Karpas-422 (cell line): ENCODE measurements around the gene GYG2. TPM values are rescaled to one million over a fixed set of nuclear protein-coding genes. Genes with fewer than 3 reads are reported as not detected.

Experiments
- DNase-seq: peaks from one replicate; pipeline ENCODE4 v3.0.0-alpha.2; 2015
- H2AFZ ChIP-seq: fragments of 200-600 bp; sonication (generic); 2 replicates; pipeline ENCODE4 v1.6.1; 2014; ENCODE audit warnings: antibody characterized with exemption, low read length, mixed read lengths
- H3K27ac ChIP-seq: fragments of 200-600 bp; sonication (generic); 2 replicates; pipeline ENCODE4 v1.5.1; 2014; ENCODE audit warnings: mild to moderate bottlenecking, low read length, moderate library complexity
- H3K27me3 ChIP-seq: fragments of 200-600 bp; sonication (generic); 2 replicates; pipeline ENCODE4 v1.6.1; 2014; ENCODE audit warnings: low read length, mixed read lengths
- H3K36me3 ChIP-seq: fragments of 200-600 bp; sonication (generic); 2 replicates; pipeline ENCODE4 v1.6.1; 2014; ENCODE audit warnings: low read length, mixed read lengths; ENCODE audit not compliant: insufficient read depth
- H3K4me1 ChIP-seq: fragments of 200-600 bp; sonication (generic); 2 replicates; pipeline ENCODE4 v1.6.1; 2014; ENCODE audit warnings: mild to moderate bottlenecking, low read length, mixed read lengths
- H3K4me2 ChIP-seq: fragments of 200-600 bp; sonication (generic); 2 replicates; pipeline ENCODE4 v1.6.1; 2014; ENCODE audit warnings: low read length, low read depth, mild to moderate bottlenecking; ENCODE audit not compliant: poor library complexity, severe bottlenecking
- H3K4me3 ChIP-seq: fragments of 200-600 bp; sonication (generic); 2 replicates; pipeline ENCODE4 v1.5.1; 2014; ENCODE audit warnings: mild to moderate bottlenecking, antibody characterized with exemption, low read length, mixed read lengths
- H3K79me2 ChIP-seq: fragments of 200-600 bp; sonication (generic); 2 replicates; pipeline ENCODE4 v1.6.1; 2014; ENCODE audit warnings: mild to moderate bottlenecking, low read length, mixed read lengths
- H3K9ac ChIP-seq: fragments of 200-600 bp; sonication (generic); 2 replicates; pipeline ENCODE4 v1.6.0; 2014; ENCODE audit warnings: low read length
- H3K9me2 ChIP-seq: fragments of 200-600 bp; sonication (generic), shearing (Covaris generic); replicated peaks from 2 replicates; pipeline ENCODE4 v1.6.0; 2014; ENCODE audit warnings: mild to moderate bottlenecking, low read length, moderate library complexity; ENCODE audit not compliant: insufficient read depth
- H3K9me3 ChIP-seq: fragments of 300-700, 200-600 bp; sonication (generic); 2 replicates; pipeline ENCODE4 v1.6.1; 2014; ENCODE audit warnings: low read length, mixed read lengths
- H4K20me1 ChIP-seq: fragments of 200-600 bp; sonication (generic); 2 replicates; pipeline ENCODE4 v1.6.1; 2014; ENCODE audit warnings: mild to moderate bottlenecking, antibody characterized with exemption, low read length, low read depth; ENCODE audit not compliant: insufficient read depth
- total RNA-seq: library from RNA; depleted of rRNA; stranded (reverse); fragments of >200 nt; shearing (Covaris generic); gene quantifications from 2 replicates; pipeline ENCODE4 v1.2.3, GENCODE V29; 2014; ENCODE audit warnings: low replicate concordance

GYG2 gene
- total RNA-seq, 1 experiment from 2014 or later = not detected

- no peaks in the 10 kb centered on the region for H3K9me2 ChIP-seq
- H2AFZ ChIP-seq = no peak overlapping the region
- no peak overlapping the region for H3K9ac ChIP-seq
- no peak overlapping the region for H3K4me3 ChIP-seq
- no peaks in the 10 kb centered on the region for H3K27me3 ChIP-seq
- DNase-seq = no peak
- no peak overlapping the region for H3K27ac ChIP-seq
- H3K36me3 ChIP-seq = no peaks in the 10 kb centered on the region
- no peaks in the 10 kb centered on the region for H3K79me2 ChIP-seq
- no peak overlapping the region for H3K4me2 ChIP-seq
- no peaks in the 10 kb centered on the region for H4K20me1 ChIP-seq
- no peaks in the 10 kb centered on the region for H3K9me3 ChIP-seq
- no peaks in the 10 kb centered on the region for H3K4me1 ChIP-seq
These were observed 4.8 kb upstream of the GYG2 start for GRCh38 chrX:2823795-2824386.

- Histone ChIP-seq H3K9me2 (no peaks in the 10 kb centered on the region), H3K36me3 (no peaks in the 10 kb centered on the region)
These were observed 3.8 kb upstream of the GYG2 start for GRCh38 chrX:2824886-2825285.

GRCh38 chrX:2828959-2829411 lies 255 bp downstream of the GYG2 start:
- no peak overlapping the region for H3K4me3 ChIP-seq
- H3K9ac ChIP-seq = no peak overlapping the region
- H3K9me2 ChIP-seq = no peaks in the 10 kb centered on the region
- no peak overlapping the region for H2AFZ ChIP-seq
- no peaks in the 10 kb centered on the region for H3K36me3 ChIP-seq
- no peak overlapping the region for H3K4me2 ChIP-seq
- no peaks in the 10 kb centered on the region for H3K79me2 ChIP-seq
- no peaks in the 10 kb centered on the region for H4K20me1 ChIP-seq
- no peaks in the 10 kb centered on the region for H3K9me3 ChIP-seq
- no peak overlapping the region for H3K27ac ChIP-seq
- H3K4me1 ChIP-seq = no peaks in the 10 kb centered on the region
- H3K27me3 ChIP-seq = no peaks in the 10 kb centered on the region
- DNase-seq = no peak

More at GRCh38 chrX:2824886-2825285, 3.8 kb upstream of the GYG2 start:
- H3K9me3 ChIP-seq = no peaks in the 10 kb centered on the region
- no peaks in the 10 kb centered on the region for H3K4me1 ChIP-seq
- no peaks in the 10 kb centered on the region for H3K79me2 ChIP-seq
- H3K9ac ChIP-seq = no peak overlapping the region
- no peak for DNase-seq
- H3K27me3 ChIP-seq = no peaks in the 10 kb centered on the region
- H3K27ac ChIP-seq = no peak overlapping the region
- H2AFZ ChIP-seq = no peak overlapping the region
- no peak overlapping the region for H3K4me2 ChIP-seq
- no peaks in the 10 kb centered on the region for H4K20me1 ChIP-seq
- H3K4me3 ChIP-seq = no peak overlapping the region

GRCh38 chrX:2829469-2830246 lies 928 bp downstream of the GYG2 start:
- no peak overlapping the region for H3K9ac ChIP-seq
- no peak for DNase-seq
- no peaks in the 10 kb centered on the region for H3K79me2 ChIP-seq
- no peaks in the 10 kb centered on the region for H4K20me1 ChIP-seq
- H2AFZ ChIP-seq = no peak overlapping the region
- no peaks in the 10 kb centered on the region for H3K9me3 ChIP-seq
- H3K4me2 ChIP-seq = no peak overlapping the region
- H3K27ac ChIP-seq = no peak overlapping the region
- H3K36me3 ChIP-seq = no peaks in the 10 kb centered on the region
- no peaks in the 10 kb centered on the region for H3K27me3 ChIP-seq
- no peaks in the 10 kb centered on the region for H3K4me1 ChIP-seq
- no peak overlapping the region for H3K4me3 ChIP-seq
- H3K9me2 ChIP-seq = no peaks in the 10 kb centered on the region

GRCh38 chrX:2831471-2832228 lies 2.9 kb downstream of the GYG2 start:
- H3K27ac ChIP-seq = no peak overlapping the region
- H3K79me2 ChIP-seq = no peaks in the 10 kb centered on the region
- no peak overlapping the region for H2AFZ ChIP-seq
- H3K9me2 ChIP-seq = no peaks in the 10 kb centered on the region
- H3K4me2 ChIP-seq = no peak overlapping the region
- no peaks in the 10 kb centered on the region for H3K9me3 ChIP-seq
- H3K36me3 ChIP-seq = no peaks in the 10 kb centered on the region
- H3K9ac ChIP-seq = no peak overlapping the region
- no peak overlapping the region for H3K4me3 ChIP-seq
- H3K4me1 ChIP-seq = no peaks in the 10 kb centered on the region
- DNase-seq = no peak
- H3K27me3 ChIP-seq = no peaks in the 10 kb centered on the region
- no peaks in the 10 kb centered on the region for H4K20me1 ChIP-seq

GRCh38 chrX:2837961-2838360 lies 9.2 kb downstream of the GYG2 start:
- H3K4me1 ChIP-seq = no peaks in the 10 kb centered on the region
- H3K27ac ChIP-seq = no peak overlapping the region
- no peaks in the 10 kb centered on the region for H3K36me3 ChIP-seq
- no peak overlapping the region for H3K4me3 ChIP-seq
- no peak overlapping the region for H3K9ac ChIP-seq
- DNase-seq = no peak
- no peak overlapping the region for H2AFZ ChIP-seq
- H4K20me1 ChIP-seq = no peaks in the 10 kb centered on the region
- no peaks in the 10 kb centered on the region for H3K9me2 ChIP-seq
- H3K79me2 ChIP-seq = no peaks in the 10 kb centered on the region
- no peaks in the 10 kb centered on the region for H3K9me3 ChIP-seq
- no peak overlapping the region for H3K4me2 ChIP-seq
- H3K27me3 ChIP-seq = no peaks in the 10 kb centered on the region

GRCh38 chrX:2840961-2841360 lies 12.2 kb downstream of the GYG2 start:
- no peaks in the 10 kb centered on the region for H3K9me3 ChIP-seq
- H3K9ac ChIP-seq = no peak overlapping the region
- H3K79me2 ChIP-seq = no peaks in the 10 kb centered on the region
- H3K4me2 ChIP-seq = no peak overlapping the region
- no peak overlapping the region for H2AFZ ChIP-seq
- no peak for DNase-seq
- H4K20me1 ChIP-seq = no peaks in the 10 kb centered on the region
- H3K4me3 ChIP-seq = no peak overlapping the region
- H3K27ac ChIP-seq = no peak overlapping the region
- no peaks in the 10 kb centered on the region for H3K4me1 ChIP-seq
- H3K36me3 ChIP-seq = no peaks in the 10 kb centered on the region
- H3K9me2 ChIP-seq = no peaks in the 10 kb centered on the region
- H3K27me3 ChIP-seq = no peaks in the 10 kb centered on the region

- H3K9me2 ChIP-seq = no peaks in the 10 kb centered on the region
- H3K9ac ChIP-seq = no peak overlapping the region
- H3K4me3 ChIP-seq = no peak overlapping the region
- no peak overlapping the region for H2AFZ ChIP-seq
- H3K27me3 ChIP-seq = no peaks in the 10 kb centered on the region
- H3K9me3 ChIP-seq = no peaks in the 10 kb centered on the region
- H3K4me2 ChIP-seq = no peak overlapping the region
- H3K27ac ChIP-seq = no peak overlapping the region
- no peaks in the 10 kb centered on the region for H3K4me1 ChIP-seq
- H3K36me3 ChIP-seq = no peaks in the 10 kb centered on the region
- no peaks in the 10 kb centered on the region for H3K79me2 ChIP-seq
- DNase-seq = no peak
- no peaks in the 10 kb centered on the region for H4K20me1 ChIP-seq
These were observed 12.8 kb downstream of the GYG2 start for GRCh38 chrX:2841537-2841936.
